CD14-positive monocyte (primary cell): ENCODE measurements around the gene HCK. TPM values are rescaled to one million over a fixed set of nuclear protein-coding genes. Genes with fewer than 3 reads are reported as not detected.
A peak's percentile ranks its signal among the peaks of the same experiment; 100 is the strongest.

Experiments
- DNase-seq, 3 donors: peaks; one replicate each; pipeline ENCODE4 v3.0.0-alpha.2; 2011 to 2022
- H2AFZ ChIP-seq: 2 replicates; pipeline ENCODE4 v1.6.0; 2012; ENCODE audit warnings: mild to moderate bottlenecking, low read depth, low read length, inconsistent platforms; ENCODE audit not compliant: insufficient read depth, poor library complexity, severe bottlenecking
- H3K27ac ChIP-seq, 2 donors: 1 replicate in 1 of 2; 2 replicates in 1 of 2; pipeline ENCODE4 v1.5.1; 2012 to 2013; ENCODE audit warnings: low read length in 2 of 2, control low read depth in 1 of 2, inconsistent platforms in 1 of 2, low read depth in 1 of 2, mild to moderate bottlenecking in 1 of 2
- H3K27me3 ChIP-seq, 2 donors: one replicate each; pipeline versions ENCODE4 v1.6.0 to v1.6.1; 2011 to 2013; ENCODE audit warnings: low read length in 2 of 2; ENCODE audit not compliant: control insufficient read depth in 2 of 2, insufficient read depth in 2 of 2
- H3K36me3 ChIP-seq, 2 donors: replicated peaks in 1 of 2; 1 replicate in 1 of 2; 2 replicates in 1 of 2; pipeline versions ENCODE4 v1.5.1 to v1.6.1; 2012 to 2013; ENCODE audit warnings: low read length in 2 of 2, control low read depth in 1 of 2, inconsistent platforms in 1 of 2, mild to moderate bottlenecking in 1 of 2; ENCODE audit not compliant: insufficient read depth in 2 of 2, control insufficient read depth in 1 of 2
- H3K4me1 ChIP-seq, 2 donors: 1 replicate in 1 of 2; 2 replicates in 1 of 2; pipeline versions ENCODE4 v1.5.1 to v1.6.1; 2012 to 2013; ENCODE audit warnings: low read length in 2 of 2, control low read depth in 1 of 2, inconsistent platforms in 1 of 2, mild to moderate bottlenecking in 1 of 2, moderate library complexity in 1 of 2; ENCODE audit not compliant: insufficient read depth in 2 of 2, control insufficient read depth in 1 of 2
- H3K4me2 ChIP-seq: replicated peaks from 2 replicates; pipeline ENCODE3; 2012; ENCODE audit warnings: low read length, moderate library complexity, mild to moderate bottlenecking; ENCODE audit not compliant: poor library complexity, severe bottlenecking; ENCODE audit errors: extremely low read depth
- H3K4me3 ChIP-seq, 3 experiments: fragments of 200-600 bp in 1 of 3; sonication (generic) in 1 of 3; replicated peaks in 1 of 3; 1 replicate in 2 of 3; 2 replicates in 1 of 3; pipeline ENCODE4 v1.5.1; 2011 to 2013; ENCODE audit warnings: low read length in 3 of 3, mild to moderate bottlenecking in 3 of 3, control low read depth in 2 of 3, low read depth in 2 of 3, inconsistent platforms in 1 of 3, moderate library complexity in 1 of 3
- H3K79me2 ChIP-seq: 2 replicates; pipeline ENCODE4 v1.6.0; 2012; ENCODE audit warnings: mild to moderate bottlenecking, control low read depth, inconsistent platforms, low read length, moderate library complexity; ENCODE audit not compliant: insufficient read depth
- H3K9ac ChIP-seq: 2 replicates; pipeline ENCODE4 v1.6.0; 2017; ENCODE audit warnings: low read length, mild to moderate bottlenecking; ENCODE audit not compliant: insufficient read depth, poor library complexity, severe bottlenecking
- H3K9me3 ChIP-seq, 2 donors: replicated peaks in 1 of 2; 1 replicate in 1 of 2; 2 replicates in 1 of 2; pipeline versions ENCODE4 v1.5.1 to v1.6.1; 2012 to 2013; ENCODE audit warnings: low read length in 2 of 2, control low read depth in 1 of 2; ENCODE audit not compliant: control insufficient read depth in 1 of 2, insufficient read depth in 1 of 2
- H4K20me1 ChIP-seq: 2 replicates; pipeline ENCODE4 v1.6.0; 2012; ENCODE audit warnings: mild to moderate bottlenecking, low read length, control low read depth, moderate library complexity; ENCODE audit not compliant: insufficient read depth
- H3K27ac Mint-ChIP-seq, 7 donors: one replicate each; pipeline ENCODE4 v1.8.0; 2020; ENCODE audit warnings: mild to moderate bottlenecking in 7 of 7, mixed read lengths in 7 of 7, moderate library complexity in 6 of 7, inconsistent platforms in 2 of 7
- H3K27me3 Mint-ChIP-seq, 3 donors: one replicate each; pipeline ENCODE4 v1.8.0; 2021 to 2022; ENCODE audit warnings: low read depth in 3 of 3, mild to moderate bottlenecking in 3 of 3, mixed read lengths in 3 of 3, moderate library complexity in 3 of 3, inconsistent platforms in 1 of 3
- H3K36me3 Mint-ChIP-seq, 2 donors: one replicate each; pipeline ENCODE4 v1.8.0; 2020; ENCODE audit warnings: mixed read lengths in 2 of 2, inconsistent platforms in 1 of 2, mild to moderate bottlenecking in 1 of 2
- H3K4me1 Mint-ChIP-seq: one replicate; pipeline ENCODE4 v1.8.0; 2020; ENCODE audit warnings: mild to moderate bottlenecking, mixed read lengths
- H3K4me3 Mint-ChIP-seq, 2 donors: one replicate each; pipeline ENCODE4 v1.8.0; 2020; ENCODE audit warnings: mild to moderate bottlenecking in 2 of 2, mixed read lengths in 2 of 2, moderate library complexity in 1 of 2
- H3K9me3 Mint-ChIP-seq, 7 donors: one replicate each; pipeline ENCODE4 v1.8.0; 2020 to 2022; ENCODE audit warnings: mixed read lengths in 7 of 7, mild to moderate bottlenecking in 6 of 7, moderate library complexity in 6 of 7, inconsistent platforms in 2 of 7
- WGBS: methylation state at CpG from one replicate; pipeline ENCODE4 v1.1.5; 2013; ENCODE audit warnings: missing lambda C conversion rate; ENCODE audit not compliant: insufficient coverage; 5-methylcytosine and 5-hydroxymethylcytosine counted together
- intact Hi-C, 2 donors: fragments of 100-400 bp; cut with micrococcal nuclease; formaldehyde crosslinking; loops; one replicate each; pipeline versions ENCODE4 v1.15.0 to v1.15.1; 2023
- polyA plus RNA-seq, 3 donors: library from polyadenylated mRNA; depleted of rRNA in 1 of 3; unstranded in 2 of 3; stranded (reverse) in 1 of 3; fragments of 300-500 nt in 2 of 3; fragments of >200 nt in 1 of 3; fragmentation: Illumina TruSeq in 2 of 3; gene quantifications; 1 replicate in 2 of 3; 2 replicates in 1 of 3; pipeline ENCODE4 v1.2.3, GENCODE V29; 2012 to 2021
- TF ChIP-seq, protein P1 (sequence below): fragments of 200-600 bp; IDR thresholded peaks from one replicate; pipeline ENCODE4 v1.8.0; 2022; ENCODE audit warnings: antibody characterized with exemption, mild to moderate bottlenecking

The HCK gene
- polyA plus RNA-seq, 3 donors = 430 to 688 (median 526) TPM

DNA sequence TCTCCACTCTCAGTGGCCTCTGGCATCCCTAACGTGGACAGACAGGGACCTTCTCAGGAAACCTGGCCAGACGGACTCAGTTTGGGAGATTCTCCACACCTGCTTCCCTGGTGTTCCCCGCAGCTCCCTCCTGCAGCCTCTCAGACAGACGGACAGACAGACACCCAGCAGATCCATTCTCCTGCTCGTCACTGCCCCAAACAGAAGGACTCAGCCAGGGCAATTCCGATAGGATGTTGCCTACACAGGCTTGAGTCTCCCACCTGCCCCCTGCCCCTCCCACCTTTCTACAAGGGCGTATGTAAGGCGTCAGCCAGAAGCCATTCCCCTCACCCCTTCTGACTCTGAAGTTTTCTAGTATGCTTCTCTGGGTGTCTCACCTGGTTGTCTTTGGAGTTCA lies 41.4 kb upstream of the HCK start:
- WGBS = 93% methylated on average over 7 of the region's 8 CpGs
- Histone ChIP-seq H3K4me1 (peaks cover 6 to 8% of the 10 kb centered on the region in 2 donors), H3K4me2 (no peak overlapping the region), H3K9me3 (no peaks in the 10 kb centered on the region), H3K4me3 (no peak overlapping the region), H3K79me2 (no peaks in the 10 kb centered on the region), H3K27ac (no peak overlapping the region), H3K27me3 (peaks cover 3 to 12% of the 10 kb centered on the region in 2 donors), H3K36me3 (no peaks in the 10 kb centered on the region), H4K20me1 (no peaks in the 10 kb centered on the region), H3K9ac (no peak overlapping the region), H2AFZ (no peak overlapping the region)
- intact Hi-C loops = no loop called here
- Mint-ChIP-seq H3K9me3 (no peaks in the 10 kb centered on the region), H3K4me1 (peaks cover 9% of the 10 kb centered on the region), H3K27me3 (peaks cover 14 to 35% (median 15%) of the 10 kb centered on the region in 3 donors), H3K27ac (no peak overlapping the region), H3K4me3 (no peak overlapping the region), H3K36me3 (no peaks in the 10 kb centered on the region)
- no peak for DNase-seq
- TF ChIP-seq, protein P1, sequence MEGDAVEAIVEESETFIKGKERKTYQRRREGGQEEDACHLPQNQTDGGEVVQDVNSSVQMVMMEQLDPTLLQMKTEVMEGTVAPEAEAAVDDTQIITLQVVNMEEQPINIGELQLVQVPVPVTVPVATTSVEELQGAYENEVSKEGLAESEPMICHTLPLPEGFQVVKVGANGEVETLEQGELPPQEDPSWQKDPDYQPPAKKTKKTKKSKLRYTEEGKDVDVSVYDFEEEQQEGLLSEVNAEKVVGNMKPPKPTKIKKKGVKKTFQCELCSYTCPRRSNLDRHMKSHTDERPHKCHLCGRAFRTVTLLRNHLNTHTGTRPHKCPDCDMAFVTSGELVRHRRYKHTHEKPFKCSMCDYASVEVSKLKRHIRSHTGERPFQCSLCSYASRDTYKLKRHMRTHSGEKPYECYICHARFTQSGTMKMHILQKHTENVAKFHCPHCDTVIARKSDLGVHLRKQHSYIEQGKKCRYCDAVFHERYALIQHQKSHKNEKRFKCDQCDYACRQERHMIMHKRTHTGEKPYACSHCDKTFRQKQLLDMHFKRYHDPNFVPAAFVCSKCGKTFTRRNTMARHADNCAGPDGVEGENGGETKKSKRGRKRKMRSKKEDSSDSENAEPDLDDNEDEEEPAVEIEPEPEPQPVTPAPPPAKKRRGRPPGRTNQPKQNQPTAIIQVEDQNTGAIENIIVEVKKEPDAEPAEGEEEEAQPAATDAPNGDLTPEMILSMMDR = no peak

DNA sequence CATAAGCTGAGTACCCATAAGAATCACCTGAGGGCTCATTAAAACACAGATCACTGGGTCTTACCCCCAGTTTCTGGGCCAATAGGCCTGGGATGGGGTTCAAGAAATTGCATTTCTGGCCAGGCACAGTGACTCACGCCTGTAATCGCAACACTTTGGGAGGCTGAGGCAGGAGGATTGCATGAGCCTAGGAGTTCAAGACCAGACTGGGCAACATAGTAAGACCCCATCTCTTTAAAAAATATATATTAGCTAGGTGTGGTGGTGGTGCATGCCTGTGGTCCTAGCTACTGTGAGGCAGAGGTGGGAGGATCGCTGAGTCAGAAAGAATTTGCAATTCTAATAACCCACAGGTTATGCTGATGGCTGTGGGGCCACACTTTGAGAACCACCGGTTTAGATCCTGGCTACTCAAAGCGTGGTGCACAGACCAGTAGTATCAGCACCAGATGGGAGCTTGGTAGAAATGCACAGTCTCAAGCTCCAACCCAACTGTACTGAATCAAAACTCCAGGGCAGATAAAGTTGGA lies 39.8 kb upstream of the HCK start:
- TF ChIP-seq, protein P1 = no peak

More for the DNA sequence above, 39.8 kb upstream of the HCK start:
- Histone ChIP-seq H3K36me3 (no peaks in the 10 kb centered on the region), H3K4me2 (no peak overlapping the region), H2AFZ (no peak overlapping the region), H3K4me1 (peaks cover 6 to 8% of the 10 kb centered on the region in 2 donors), H4K20me1 (no peaks in the 10 kb centered on the region), H3K9ac (no peak overlapping the region), H3K79me2 (no peaks in the 10 kb centered on the region), H3K27ac (no peak overlapping the region), H3K9me3 (no peaks in the 10 kb centered on the region), H3K27me3 (peaks cover 7 to 25% of the 10 kb centered on the region in 2 donors), H3K4me3 (no peak overlapping the region)
- WGBS = 100% methylated on average over 1 of the region's 5 CpGs
- DNase-seq = no peak
- intact Hi-C loops = no loop called here
- no peaks in the 10 kb centered on the region for H3K36me3 Mint-ChIP-seq
- no peaks in the 10 kb centered on the region for H3K9me3 Mint-ChIP-seq
- H3K4me1 Mint-ChIP-seq = peaks cover 9% of the 10 kb centered on the region
- peak overlapping the region in 2 of 7 donors; percentile 10 to 57 for H3K27ac Mint-ChIP-seq
- H3K4me3 Mint-ChIP-seq = no peak overlapping the region
- H3K27me3 Mint-ChIP-seq = peaks cover 21 to 50% (median 30%) of the 10 kb centered on the region in 3 donors
